ENCODE measurements around the gene ATAT1. TPM values are rescaled to one million over a fixed set of nuclear protein-coding genes. Genes with fewer than 3 reads are reported as not detected.
A peak's percentile ranks its signal among the peaks of the same experiment; 100 is the strongest.

The ATAT1 gene
- total and polyA plus RNA-seq, 9 of the 15 experiments (the other 6 are each of a cell fraction or from before 2014, with no cell fraction given) = 0.65 to 5.8 (median 1.6) TPM

- TF ChIP-seq E2F8 (IDR thresholded peaks at IDR 0.05; ENCODE audit: low read depth, partially characterized antibody) (peak; percentile 7), HMGN3 (IDR thresholded peaks at IDR 0.05; ENCODE audit: borderline replicate concordance, extremely low read depth, insufficient read length, low read depth, low read length) (no peak), STAT5B (CRISPR knock-in tag; IDR thresholded peaks at IDR 0.05) (no peak), HDAC3 (IDR thresholded peaks at IDR 0.05; ENCODE audit: borderline replicate concordance, partially characterized antibody) (no peak), GATA2 (CRISPR knock-in tag; IDR thresholded peaks at IDR 0.05) (no peak), IFI16 (CRISPR knock-in tag; IDR thresholded peaks at IDR 0.05) (0 out of 2 replicates have a peak, but pooled peaks have one; percentile 7), SP2 (IDR thresholded peaks at IDR 0.05; ENCODE audit: extremely low read depth, low read depth, low read length, poor library complexity, severe bottlenecking) (no peak), HBP1 (CRISPR knock-in tag; IDR thresholded peaks at IDR 0.05) (0 out of 2 replicates have a peak, but pooled peaks have one; percentile 11), SMAD2 (IDR thresholded peaks at IDR 0.05; ENCODE audit: low read depth, low read length) (no peak), HOXB6 (CRISPR knock-in tag; IDR thresholded peaks at IDR 0.05; ENCODE audit: borderline replicate concordance) (no peak), PREB (CRISPR knock-in tag; IDR thresholded peaks at IDR 0.05) (no peak), TRIM25 (IDR thresholded peaks at IDR 0.05; ENCODE audit: borderline replicate concordance) (0 out of 2 replicates have a peak, but pooled peaks have one; percentile 41), CC2D1A (IDR thresholded peaks at IDR 0.05) (peak; percentile 87; the same call in 1 of the 2 replicates), ZNF431 (CRISPR knock-in tag; IDR thresholded peaks at IDR 0.05) (no peak), ZNF444 (CRISPR knock-in tag; IDR thresholded peaks at IDR 0.05) (no peak), MEIS2 (IDR thresholded peaks at IDR 0.05; ENCODE audit: partially characterized antibody) (peak; percentile 79)
These were observed 55.1 kb downstream of the ATAT1 start (continued) for GRCh38 chr6:30681766-30682142.

All from K562 (cell line).